PC-9 (cell line): ENCODE measurements around the gene USP2. TPM values are rescaled to one million over a fixed set of nuclear protein-coding genes. Genes with fewer than 3 reads are reported as not detected.

Experiments
- BruUV-seq: library from RNA; stranded (reverse); fragments of 400-500 nt; replicated peaks from 2 replicates; lab custom pipeline; 2021; lab: Mats Ljungman, UMichigan
- CTCF ChIA-PET: fragments of 300-600 bp; sonication (Branson Sonifier 250); formaldehyde crosslinking; loops from one replicate; lab custom pipeline; 2022; ENCODE audit warnings: antibody characterized with exemption; lab: Charles Lee
- POLR2A ChIA-PET: fragments of 300-600 bp; sonication (Branson Sonifier 250); formaldehyde crosslinking; loops from one replicate; lab custom pipeline; 2022; ENCODE audit warnings: antibody characterized with exemption; ENCODE audit not compliant: unreplicated experiment; lab: Charles Lee
- DNase-seq, 2 experiments: peaks; one replicate each; pipeline versions ENCODE4 v3.0.0 to v3.0.0-alpha.2; 2015 to 2022; ENCODE audit warnings: mixed read lengths in 1 of 2
- H2AFZ ChIP-seq: fragments of 200-600 bp; sonication (generic); 2 replicates; pipeline ENCODE4 v1.8.1; 2017; ENCODE audit warnings: antibody characterized with exemption
- H3F3A ChIP-seq: fragments of 200-600 bp; sonication (generic); 2 replicates; pipeline ENCODE4 v1.8.1; 2017; ENCODE audit warnings: antibody characterized with exemption, mild to moderate bottlenecking, low read depth; ENCODE audit not compliant: insufficient read depth
- H3K27ac ChIP-seq: fragments of 200-600 bp; sonication (generic); 2 replicates; pipeline ENCODE4 v1.6.1; 2016; ENCODE audit warnings: mixed run types
- H3K27me3 ChIP-seq: fragments of 200-600 bp; sonication (generic); 2 replicates; pipeline ENCODE4 v1.6.1; 2016; ENCODE audit warnings: low read depth, mixed run types; ENCODE audit not compliant: insufficient read depth
- H3K36me3 ChIP-seq: fragments of 200-600 bp; sonication (generic); 2 replicates; pipeline ENCODE4 v1.6.1; 2016; ENCODE audit warnings: low read depth, mixed run types
- H3K4me1 ChIP-seq: fragments of 200-600 bp; sonication (generic); replicated peaks from 2 replicates; pipeline ENCODE4 v1.6.1; 2016; ENCODE audit warnings: mixed run types; ENCODE audit not compliant: insufficient read depth
- H3K4me2 ChIP-seq: fragments of 200-600 bp; sonication (generic); 2 replicates; pipeline ENCODE4 v1.6.1; 2017; ENCODE audit warnings: mixed run types
- H3K4me3 ChIP-seq: fragments of 200-600 bp; sonication (generic); 2 replicates; pipeline ENCODE4 v1.6.1; 2016; ENCODE audit warnings: mixed run types
- H3K79me2 ChIP-seq: fragments of 200-600 bp; sonication (generic); 2 replicates; pipeline ENCODE4 v1.6.1; 2017; ENCODE audit warnings: low read depth, mixed run types
- H3K9me2 ChIP-seq: fragments of 200-600 bp; sonication (generic); 2 replicates; pipeline ENCODE4 v1.8.1; 2017; ENCODE audit warnings: mild to moderate bottlenecking; ENCODE audit not compliant: insufficient read depth
- H3K9me3 ChIP-seq: fragments of 200-600 bp; sonication (generic); 2 replicates; pipeline ENCODE4 v1.8.1; 2016; ENCODE audit warnings: low read depth; ENCODE audit not compliant: insufficient read depth
- H4K20me1 ChIP-seq: fragments of 200-600 bp; sonication (generic); 2 replicates; pipeline ENCODE4 v1.8.1; 2017; ENCODE audit not compliant: insufficient read depth
- EZH2 ChIP-seq: fragments of 200-600 bp; sonication (generic); IDR thresholded peaks from 2 replicates; pipeline ENCODE4 v1.8.0; 2017; ENCODE audit warnings: antibody characterized with exemption, low read depth
- intact Hi-C: fragments of 100-400 bp; cut with micrococcal nuclease; formaldehyde crosslinking; loops from one replicate; pipeline ENCODE4 v1.10.0; 2022; ENCODE audit not compliant: unreplicated experiment
- total RNA-seq: library from RNA; stranded (reverse); gene quantifications from 2 replicates; pipeline ENCODE4 v1.2.3, GENCODE V29; 2021
- TF ChIP-seq, protein P1 (sequence below): fragments of 200-600 bp; sonication (generic); conservative IDR thresholded peaks from 2 replicates; pipeline ENCODE4 v1.6.1; 2017; ENCODE audit warnings: mixed run types, antibody characterized with exemption, mild to moderate bottlenecking, moderate library complexity

Gene USP2
- total RNA-seq, 1 experiment from 2014 or later: 2.1 TPM

GRCh38 chr11:119342362-119343130 is 38.9 kb downstream of the USP2 start:
- BruUV-seq: no TSS peak
- no peak for TF ChIP-seq EZH2
- TF ChIP-seq, protein P1, sequence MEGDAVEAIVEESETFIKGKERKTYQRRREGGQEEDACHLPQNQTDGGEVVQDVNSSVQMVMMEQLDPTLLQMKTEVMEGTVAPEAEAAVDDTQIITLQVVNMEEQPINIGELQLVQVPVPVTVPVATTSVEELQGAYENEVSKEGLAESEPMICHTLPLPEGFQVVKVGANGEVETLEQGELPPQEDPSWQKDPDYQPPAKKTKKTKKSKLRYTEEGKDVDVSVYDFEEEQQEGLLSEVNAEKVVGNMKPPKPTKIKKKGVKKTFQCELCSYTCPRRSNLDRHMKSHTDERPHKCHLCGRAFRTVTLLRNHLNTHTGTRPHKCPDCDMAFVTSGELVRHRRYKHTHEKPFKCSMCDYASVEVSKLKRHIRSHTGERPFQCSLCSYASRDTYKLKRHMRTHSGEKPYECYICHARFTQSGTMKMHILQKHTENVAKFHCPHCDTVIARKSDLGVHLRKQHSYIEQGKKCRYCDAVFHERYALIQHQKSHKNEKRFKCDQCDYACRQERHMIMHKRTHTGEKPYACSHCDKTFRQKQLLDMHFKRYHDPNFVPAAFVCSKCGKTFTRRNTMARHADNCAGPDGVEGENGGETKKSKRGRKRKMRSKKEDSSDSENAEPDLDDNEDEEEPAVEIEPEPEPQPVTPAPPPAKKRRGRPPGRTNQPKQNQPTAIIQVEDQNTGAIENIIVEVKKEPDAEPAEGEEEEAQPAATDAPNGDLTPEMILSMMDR: no peak
- Histone ChIP-seq H3K4me3 (no peak overlapping the region), H3F3A (peaks cover 13% of the 10 kb centered on the region; the same call in 1 of the 2 replicates), H3K9me3 (no peaks in the 10 kb centered on the region), H3K4me2 (no peak overlapping the region), H4K20me1 (no peaks in the 10 kb centered on the region), H2AFZ (no peak overlapping the region), H3K27ac (no peak overlapping the region), H3K9me2 (no peaks in the 10 kb centered on the region), H3K27me3 (peaks cover 36% of the 10 kb centered on the region), H3K79me2 (no peaks in the 10 kb centered on the region), H3K4me1 (peaks cover 3% of the 10 kb centered on the region; the same call in 1 of the 2 replicates), H3K36me3 (no peaks in the 10 kb centered on the region)
- no peak for DNase-seq
- ChIA-PET CTCF (no interaction called here), POLR2A (no interaction called here)
- intact Hi-C loops: no loop called here

DNA sequence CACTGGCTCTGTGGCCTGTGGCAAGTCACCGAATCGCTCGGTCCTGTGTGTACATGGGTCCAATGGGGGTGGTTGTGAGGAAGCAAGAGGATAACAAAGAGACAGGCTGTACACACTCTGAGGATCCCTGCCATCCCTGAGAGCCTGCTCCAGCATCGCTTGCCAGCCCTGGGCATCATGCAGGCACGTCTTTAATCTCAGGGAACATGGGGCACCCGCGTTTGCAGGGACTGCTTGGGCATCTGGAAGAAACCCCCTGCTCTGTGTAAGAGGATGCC is 39.5 kb downstream of the USP2 start:
- no peaks in the 10 kb centered on the region for H3K9me2 ChIP-seq
- TF ChIP-seq, protein P1: no peak
- TF ChIP-seq EZH2: no peak
- no peak for DNase-seq
- H3F3A ChIP-seq: peaks cover 19% of the 10 kb centered on the region; the same call in 1 of the 2 replicates
- no peaks in the 10 kb centered on the region for H3K36me3 ChIP-seq
- H3K4me1 ChIP-seq: peaks cover 8% of the 10 kb centered on the region; the same call in 1 of the 2 replicates
- H3K27ac ChIP-seq: no peak overlapping the region
- CTCF ChIA-PET: no interaction called here
- no TSS peak for BruUV-seq
- H3K27me3 ChIP-seq: peaks cover 30% of the 10 kb centered on the region
- H2AFZ ChIP-seq: no peak overlapping the region
- no peaks in the 10 kb centered on the region for H3K9me3 ChIP-seq
- H3K4me2 ChIP-seq: no peak overlapping the region
- H4K20me1 ChIP-seq: no peaks in the 10 kb centered on the region
- H3K4me3 ChIP-seq: no peak overlapping the region
- POLR2A ChIA-PET: no interaction called here
- intact Hi-C loops: no loop called here
- 0 out of 2 replicates have a peak, but pooled peaks cover 2% of the 10 kb centered on the region for H3K79me2 ChIP-seq

DNA sequence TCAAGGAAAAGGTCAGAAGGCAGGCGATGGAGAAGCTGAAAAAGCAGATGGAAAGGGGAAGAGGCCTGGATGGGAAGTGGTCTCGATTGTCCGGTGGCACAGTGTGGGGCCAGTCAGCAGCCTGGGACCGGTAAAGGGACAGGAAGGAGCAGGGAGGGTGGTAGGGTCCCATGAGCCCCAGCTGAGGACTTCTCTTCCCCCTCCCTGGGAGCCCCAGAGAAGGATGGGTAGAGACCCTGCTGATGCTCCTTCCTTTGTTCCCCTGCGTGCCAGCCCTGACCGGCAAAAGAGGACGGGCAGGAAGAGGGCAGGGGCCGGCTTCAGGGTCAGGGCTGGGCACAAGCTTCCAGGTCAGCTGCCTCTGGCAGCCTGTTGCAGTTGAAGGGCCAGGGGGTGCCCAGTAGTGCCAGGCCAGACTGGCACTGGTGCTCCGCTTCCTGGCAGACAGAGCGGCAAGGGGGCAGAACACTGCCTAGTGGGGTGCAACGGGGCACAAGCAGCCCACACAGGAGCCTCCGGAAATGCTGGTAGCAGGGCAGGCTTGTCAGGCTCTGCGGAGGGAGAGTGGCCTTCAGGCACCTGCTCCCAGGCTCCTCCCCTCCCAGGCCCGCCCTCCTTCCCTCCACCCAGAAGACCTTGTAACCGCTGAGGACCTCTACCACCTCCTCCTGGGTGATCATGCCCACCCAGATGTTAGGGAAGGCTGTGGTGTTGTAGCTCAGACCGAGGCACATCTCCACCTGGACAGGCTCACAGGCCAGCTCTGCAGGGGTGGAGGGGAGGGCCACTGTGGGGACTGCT is 40.1 kb downstream of the USP2 start:
- no peaks in the 10 kb centered on the region for H3K36me3 ChIP-seq
- no peak overlapping the region for H3K27ac ChIP-seq
- H3K79me2 ChIP-seq: 0 out of 2 replicates have a peak, but pooled peaks cover 3% of the 10 kb centered on the region
- ChIA-PET CTCF (interaction anchor here (1.4 kb wide), 1 partner anchor 33 kb away, joined by 9 read pairs; no protein-coding TSS in a partner anchor), POLR2A (interaction anchor here (0.7 kb wide), 1 partner anchor 293 kb away, joined by 3 read pairs; no protein-coding TSS in a partner anchor)
- BruUV-seq: no TSS peak
- intact Hi-C loops: no loop called here
- H3K4me2 ChIP-seq: no peak overlapping the region
- H4K20me1 ChIP-seq: no peaks in the 10 kb centered on the region
- no peak for DNase-seq
- H3K9me2 ChIP-seq: no peaks in the 10 kb centered on the region
- peaks cover 26% of the 10 kb centered on the region for H3K27me3 ChIP-seq
- H2AFZ ChIP-seq: no peak overlapping the region
- H3F3A ChIP-seq: peaks cover 24% of the 10 kb centered on the region; the same call in 1 of the 2 replicates
- H3K4me1 ChIP-seq: peaks cover 8% of the 10 kb centered on the region; the same call in 1 of the 2 replicates
- TF ChIP-seq EZH2: no peak
- TF ChIP-seq, protein P1: no peak
- no peaks in the 10 kb centered on the region for H3K9me3 ChIP-seq
- no peak overlapping the region for H3K4me3 ChIP-seq
